Keratinocyte (primary cell): Measurements from ENCODE around the gene ORM2.

Source experiments
- EZH2 ChIP-seq: IDR thresholded peaks from one replicate; pipeline ENCODE4 v1.6.1; 2012; ENCODE audit warnings: inconsistent platforms, mild to moderate bottlenecking, low read length, moderate library complexity
- TF ChIP-seq, protein P1 (sequence below), 3 experiments: IDR thresholded peaks in 1 of 3; conservative IDR thresholded peaks in 1 of 3; optimal IDR thresholded peaks in 1 of 3; 2 replicates in 2 of 3; 3 replicates in 1 of 3; pipeline versions ENCODE3 to v1.5.1; 2011; ENCODE audit warnings: low read length in 3 of 3, mild to moderate bottlenecking in 3 of 3, moderate library complexity in 2 of 3, control low read depth in 1 of 3, inconsistent platforms in 1 of 3; ENCODE audit not compliant: insufficient read depth in 2 of 3; ENCODE audit errors: extremely low read depth in 1 of 3

DNA sequence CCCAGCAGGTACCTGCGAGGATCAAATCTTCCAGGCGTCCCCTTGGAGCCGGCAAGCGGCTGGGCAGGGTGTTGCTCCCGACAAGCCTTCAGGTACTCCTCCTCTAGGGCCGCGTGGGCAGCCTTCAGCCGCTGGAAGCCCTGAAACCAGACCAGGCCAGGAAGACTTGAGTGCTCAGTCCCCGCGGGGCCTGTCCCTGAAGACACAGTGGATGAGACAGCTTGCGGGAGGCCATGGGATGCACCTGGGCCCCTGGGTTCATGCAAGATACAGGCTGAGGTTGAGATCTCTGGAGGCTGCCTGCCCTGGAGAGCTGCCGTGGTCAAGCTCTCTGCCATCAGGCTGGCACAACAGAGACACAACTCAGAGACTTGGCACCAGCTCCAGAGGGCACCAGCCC lies 32.7 kb downstream of the ORM2 start:
- TF ChIP-seq, protein P1, sequence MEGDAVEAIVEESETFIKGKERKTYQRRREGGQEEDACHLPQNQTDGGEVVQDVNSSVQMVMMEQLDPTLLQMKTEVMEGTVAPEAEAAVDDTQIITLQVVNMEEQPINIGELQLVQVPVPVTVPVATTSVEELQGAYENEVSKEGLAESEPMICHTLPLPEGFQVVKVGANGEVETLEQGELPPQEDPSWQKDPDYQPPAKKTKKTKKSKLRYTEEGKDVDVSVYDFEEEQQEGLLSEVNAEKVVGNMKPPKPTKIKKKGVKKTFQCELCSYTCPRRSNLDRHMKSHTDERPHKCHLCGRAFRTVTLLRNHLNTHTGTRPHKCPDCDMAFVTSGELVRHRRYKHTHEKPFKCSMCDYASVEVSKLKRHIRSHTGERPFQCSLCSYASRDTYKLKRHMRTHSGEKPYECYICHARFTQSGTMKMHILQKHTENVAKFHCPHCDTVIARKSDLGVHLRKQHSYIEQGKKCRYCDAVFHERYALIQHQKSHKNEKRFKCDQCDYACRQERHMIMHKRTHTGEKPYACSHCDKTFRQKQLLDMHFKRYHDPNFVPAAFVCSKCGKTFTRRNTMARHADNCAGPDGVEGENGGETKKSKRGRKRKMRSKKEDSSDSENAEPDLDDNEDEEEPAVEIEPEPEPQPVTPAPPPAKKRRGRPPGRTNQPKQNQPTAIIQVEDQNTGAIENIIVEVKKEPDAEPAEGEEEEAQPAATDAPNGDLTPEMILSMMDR (optimal IDR thresholded peaks at IDR 0.05 in 1 of 3, IDR thresholded peaks at IDR 0.05 in 1 of 3, conservative IDR thresholded peaks at IDR 0.05 in 1 of 3; ENCODE audit: extremely low read depth in 1 of 3, insufficient read depth in 2 of 3, low read length in 3 of 3) = no peak
- TF ChIP-seq EZH2 = no peak
